GM18868 (cell line): ENCODE data around the gene UBN2.

ENCODE experiments used
- ATAC-seq: cut with Tn5 transposase; IDR thresholded peaks from one replicate; pipeline ENCODE4 v1.9.1; 2021; ENCODE audit warnings: mild to moderate bottlenecking, moderate library complexity; ENCODE audit not compliant: unreplicated experiment

The UBN2 gene

GRCh38 chr7:139231513-139232376, 708 bp downstream of the UBN2 start:
- peak; percentile 17 for ATAC-seq

GRCh38 chr7:139232377-139232717, 1.3 kb downstream of the UBN2 start:
- no peak for ATAC-seq

- ATAC-seq: no peak
Measured at GRCh38 chr7:139232904-139233303, 1.9 kb downstream of the UBN2 start.

GRCh38 chr7:139241258-139241657, 10.2 kb downstream of the UBN2 start:
- no peak for ATAC-seq

GRCh38 chr7:139242741-139243281, 11.8 kb downstream of the UBN2 start:
- ATAC-seq: no peak

- ATAC-seq: no peak
Measured at GRCh38 chr7:139245401-139245800, 14.4 kb downstream of the UBN2 start.

GRCh38 chr7:139246494-139246893, 15.5 kb downstream of the UBN2 start:
- ATAC-seq: no peak

- ATAC-seq: no peak
Measured at GRCh38 chr7:139246905-139247304, 15.9 kb downstream of the UBN2 start.

- ATAC-seq: no peak
Measured at GRCh38 chr7:139249179-139249810, 18.3 kb downstream of the UBN2 start.

GRCh38 chr7:139252451-139252850, 21.4 kb downstream of the UBN2 start:
- ATAC-seq: no peak

- ATAC-seq: no peak
Measured at GRCh38 chr7:139254281-139254680, 23.2 kb downstream of the UBN2 start.

GRCh38 chr7:139254728-139255127, 23.7 kb downstream of the UBN2 start:
- ATAC-seq: no peak

GRCh38 chr7:139255290-139255689, 24.3 kb downstream of the UBN2 start:
- ATAC-seq: no peak

GRCh38 chr7:139259142-139259541, 28.1 kb downstream of the UBN2 start:
- no peak for ATAC-seq

GRCh38 chr7:139264220-139264619, 33.2 kb downstream of the UBN2 start:
- ATAC-seq: no peak

GRCh38 chr7:139265673-139266072, 34.6 kb downstream of the UBN2 start:
- ATAC-seq: no peak

- ATAC-seq: no peak
Measured at GRCh38 chr7:139271718-139272628, 40.9 kb downstream of the UBN2 start.

- no peak for ATAC-seq
Measured at GRCh38 chr7:139284252-139284896, 53.3 kb downstream of the UBN2 start.

GRCh38 chr7:139286144-139286543, 55.1 kb downstream of the UBN2 start:
- no peak for ATAC-seq

- no peak for ATAC-seq
Measured at GRCh38 chr7:139292821-139293220, 61.8 kb downstream of the UBN2 start.

GRCh38 chr7:139293534-139293933, 62.5 kb downstream of the UBN2 start:
- no peak for ATAC-seq
